Endothelial cell of umbilical vein (primary cell): ENCODE data around the gene PDE1A. TPM values are rescaled to one million over a fixed set of nuclear protein-coding genes. Genes with fewer than 3 reads are reported as not detected.

Source experiments
- BruUV-seq: library from RNA; stranded (reverse); fragments of 400-500 nt; replicated peaks from 2 replicates; lab custom pipeline; 2021; lab: Mats Ljungman, UMichigan
- CTCF ChIA-PET: fragments of 300-600, 350-600 bp; sonication (Branson Sonifier 250); formaldehyde crosslinking; loops from one replicate; lab custom pipeline; 2021; ENCODE audit warnings: antibody characterized with exemption, inconsistent platforms; lab: Charles Lee
- POLR2A ChIA-PET: fragments of 300-600, 350-600 bp; sonication (Branson Sonifier 250); formaldehyde crosslinking; loops from one replicate; lab custom pipeline; 2021; ENCODE audit warnings: antibody characterized with exemption, inconsistent platforms; lab: Charles Lee
- DNase-seq: peaks from one replicate; pipeline ENCODE4 v3.0.0-alpha.2; 2011; ENCODE audit warnings: low read depth, low spot score
- FAIRE-seq: peaks from 2 replicates; lab custom pipeline; 2011; peaks lifted over from hg19 to GRCh38; lab: Jason Lieb, UNC
- H2AFZ ChIP-seq: 2 replicates; pipeline ENCODE4 v1.6.0; 2012; ENCODE audit warnings: low read depth, low read length, control low read depth, inconsistent platforms
- H3K27ac ChIP-seq: 2 replicates; pipeline ENCODE4 v1.5.1; 2011; ENCODE audit warnings: low read depth, mild to moderate bottlenecking, control low read depth, low read length, moderate library complexity; ENCODE audit not compliant: insufficient read depth
- H3K27me3 ChIP-seq, 2 experiments: 2 replicates each; pipeline versions ENCODE4 v1.6.0 to v1.6.1; 2011; ENCODE audit warnings: low read length in 2 of 2, mixed read lengths in 1 of 2; ENCODE audit not compliant: control insufficient read depth in 2 of 2, insufficient read depth in 2 of 2
- H3K36me3 ChIP-seq, 2 experiments: 2 replicates in 1 of 2; 3 replicates in 1 of 2; pipeline ENCODE4 v1.5.1; 2011; ENCODE audit warnings: low read length in 2 of 2, mild to moderate bottlenecking in 1 of 2, moderate library complexity in 1 of 2; ENCODE audit not compliant: control insufficient read depth in 2 of 2, insufficient read depth in 2 of 2; ENCODE audit errors: extremely low read depth in 1 of 2
- H3K4me1 ChIP-seq: 3 replicates; pipeline ENCODE4 v1.5.1; 2011; ENCODE audit warnings: mild to moderate bottlenecking, low read length; ENCODE audit not compliant: control insufficient read depth, insufficient read depth; ENCODE audit errors: extremely low read depth
- H3K4me2 ChIP-seq: 2 replicates; pipeline ENCODE4 v1.6.1; 2011; ENCODE audit warnings: low read length, control low read depth, mixed read lengths; ENCODE audit not compliant: insufficient read depth
- H3K4me3 ChIP-seq, 3 experiments: fragments of 200-600 bp in 1 of 3; sonication (generic), shearing (Covaris generic) in 1 of 3; replicated peaks in 1 of 3; 2 replicates each; pipeline ENCODE4 v1.5.1; 2011 to 2016; ENCODE audit warnings: control low read depth in 3 of 3, low read length in 3 of 3, mild to moderate bottlenecking in 2 of 3, inconsistent platforms in 1 of 3, low read depth in 1 of 3, moderate library complexity in 1 of 3; ENCODE audit not compliant: insufficient read depth in 1 of 3
- H3K79me2 ChIP-seq: 2 replicates; pipeline ENCODE4 v1.6.0; 2012; ENCODE audit warnings: low read length, inconsistent platforms; ENCODE audit not compliant: control insufficient read depth, insufficient read depth
- H3K9ac ChIP-seq: replicated peaks from 2 replicates; pipeline ENCODE3; 2011; ENCODE audit warnings: low read length, control low read depth; ENCODE audit not compliant: insufficient read depth; ENCODE audit errors: extremely low read depth
- H3K9me1 ChIP-seq: replicated peaks from 3 replicates; pipeline ENCODE4 v1.6.0; 2011; ENCODE audit warnings: mild to moderate bottlenecking, low read length; ENCODE audit not compliant: control insufficient read depth, insufficient read depth; ENCODE audit errors: extremely low read depth
- H3K9me3 ChIP-seq: replicated peaks from 2 replicates; pipeline ENCODE4 v1.5.1; 2012; ENCODE audit warnings: low read length, inconsistent platforms; ENCODE audit not compliant: control insufficient read depth, insufficient read depth
- H4K20me1 ChIP-seq: replicated peaks from 2 replicates; pipeline ENCODE3; 2011; ENCODE audit warnings: mild to moderate bottlenecking, low read length; ENCODE audit not compliant: control insufficient read depth, insufficient read depth; ENCODE audit errors: extremely low read depth
- CTCF ChIP-seq, 2 donors: IDR thresholded peaks; 1 replicate in 1 of 2; 2 replicates in 1 of 2; pipeline ENCODE4 v1.5.1; 2011; ENCODE audit warnings: low read length in 2 of 2, mild to moderate bottlenecking in 2 of 2, moderate library complexity in 2 of 2, control low read depth in 1 of 2, inconsistent platforms in 1 of 2, low read depth in 1 of 2; ENCODE audit not compliant: insufficient read depth in 1 of 2; ENCODE audit errors: extremely low read depth in 1 of 2
- EZH2 ChIP-seq: IDR thresholded peaks from 2 replicates; pipeline ENCODE4 v1.6.1; 2012; ENCODE audit warnings: borderline replicate concordance, low read depth, mild to moderate bottlenecking, moderate library complexity, low read length, inconsistent platforms; ENCODE audit not compliant: severe bottlenecking
- GATA2 ChIP-seq: IDR thresholded peaks from 2 replicates; pipeline ENCODE4 v1.7.0; 2011; ENCODE audit warnings: low read depth, mild to moderate bottlenecking, moderate library complexity, mixed read lengths, low read length; ENCODE audit not compliant: insufficient read length, insufficient read depth
- JUN ChIP-seq: IDR thresholded peaks from 2 replicates; pipeline ENCODE4 v1.6.1; 2011; ENCODE audit warnings: borderline replicate concordance, low read depth; ENCODE audit not compliant: insufficient read length, insufficient read depth
- MAX ChIP-seq: IDR thresholded peaks from 2 replicates; pipeline ENCODE4 v1.6.1; 2011; ENCODE audit not compliant: insufficient read depth, insufficient read length
- MYC ChIP-seq: IDR thresholded peaks from one replicate; pipeline ENCODE4 v1.6.1; 2011; ENCODE audit warnings: mild to moderate bottlenecking, low read depth, low read length
- POLR2AphosphoS5 ChIP-seq: IDR thresholded peaks from 2 replicates; pipeline ENCODE4 v1.6.1; 2012; ENCODE audit warnings: low read depth, mild to moderate bottlenecking, control low read depth, low read length, moderate library complexity; ENCODE audit not compliant: insufficient read depth
- dilution Hi-C: fragments of 300-500 bp; cut with MboI; formaldehyde crosslinking; loops from one replicate; pipeline ENCODE4 v1.15.0; 2019; ENCODE audit warnings: low sequenced_read_pairs; ENCODE audit not compliant: extremely low pct_ligation_motif_present
- intact Hi-C: fragments of 100-400 bp; cut with micrococcal nuclease; formaldehyde crosslinking; loops from one replicate; pipeline ENCODE4 v1.10.0; 2022
- polyA plus RNA-seq, 4 experiments: library from polyadenylated mRNA; depleted of rRNA in 3 of 4; stranded (reverse) in 3 of 4; unstranded in 1 of 4; fragments of >200 nt; gene quantifications; 2 replicates each; pipeline versions ENCODE4 v1.2.1 to v1.2.3, GENCODE V29; 2011 to 2012; ENCODE audit warnings: missing spikeins in 1 of 4
- total RNA-seq: library from RNA; stranded (reverse); gene quantifications from 2 replicates; pipeline ENCODE4 v1.2.3, GENCODE V29; 2021

Gene PDE1A
- total and polyA plus RNA-seq, 2 donors (not counting 3 experiments of a cell fraction or from before 2014, with no cell fraction given) = 0.43 to 0.49 TPM

GRCh38 chr2:182302174-182302573 is 124.7 kb downstream of the PDE1A start:
- DNase-seq = no peak
- Histone ChIP-seq H4K20me1 (no peaks in the 10 kb centered on the region), H3K9me3 (no peaks in the 10 kb centered on the region), H3K9me1 (no peaks in the 10 kb centered on the region), H3K36me3 (no peaks in the 10 kb centered on the region), H3K27ac (no peak overlapping the region), H3K9ac (no peak overlapping the region), H3K27me3 (no peaks in the 10 kb centered on the region), H2AFZ (no peak overlapping the region), H3K4me3 (no peak overlapping the region), H3K79me2 (no peaks in the 10 kb centered on the region), H3K4me2 (no peak overlapping the region), H3K4me1 (no peaks in the 10 kb centered on the region)
- intact Hi-C loops = no loop called here
- ChIA-PET POLR2A (no interaction called here), CTCF (interaction anchor here (0.9 kb wide), 1 partner anchor 347 kb away, joined by 6 read pairs; no protein-coding TSS in a partner anchor)
- TF ChIP-seq POLR2AphosphoS5 (no peak), GATA2 (no peak), CTCF (IDR thresholded peaks at IDR 0.05; ENCODE audit: extremely low read depth in 1 of 2, insufficient read depth in 1 of 2, low read depth in 1 of 2, low read length in 2 of 2) (no peak)
- no peak for FAIRE-seq
- dilution Hi-C loops = no loop called here
- BruUV-seq = no TSS peak

DNA sequence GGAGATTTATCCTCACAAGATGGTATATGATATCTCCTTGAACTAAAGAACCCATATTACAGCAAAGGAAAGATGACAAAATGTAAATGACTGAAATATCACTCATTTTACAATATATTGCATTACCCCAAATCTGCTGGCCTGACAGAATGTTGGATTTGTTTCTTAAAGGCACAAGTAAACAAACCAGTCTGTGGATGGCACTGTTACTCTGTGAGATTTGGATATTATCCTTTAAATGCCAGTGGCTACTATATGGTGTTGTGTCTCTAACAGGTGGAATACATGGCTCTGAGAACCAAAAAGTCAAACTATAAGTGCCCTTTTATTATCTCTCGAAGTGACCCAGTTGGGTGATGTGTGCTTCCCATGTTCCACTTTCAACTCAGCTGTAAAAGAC is 125.7 kb downstream of the PDE1A start:
- peak; percentile 57 for FAIRE-seq
- Histone ChIP-seq H4K20me1 (no peaks in the 10 kb centered on the region), H3K9me3 (no peaks in the 10 kb centered on the region), H3K27ac (no peak overlapping the region), H3K4me2 (no peak overlapping the region), H3K36me3 (no peaks in the 10 kb centered on the region), H3K9me1 (no peaks in the 10 kb centered on the region), H3K27me3 (no peaks in the 10 kb centered on the region), H3K9ac (no peak overlapping the region), H3K79me2 (no peaks in the 10 kb centered on the region), H2AFZ (no peak overlapping the region), H3K4me1 (no peaks in the 10 kb centered on the region), H3K4me3 (no peak overlapping the region)
- dilution Hi-C loops (no loop called here), intact Hi-C loops (no loop called here)
- no peak for TF ChIP-seq CTCF (IDR thresholded peaks at IDR 0.05; ENCODE audit: extremely low read depth in 1 of 2, insufficient read depth in 1 of 2, low read depth in 1 of 2, low read length in 2 of 2)
- TF ChIP-seq JUN = no peak
- TF ChIP-seq GATA2 = no peak
- TF ChIP-seq MYC = no peak
- TF ChIP-seq MAX = no peak
- TF ChIP-seq POLR2AphosphoS5 = no peak
- TF ChIP-seq EZH2 = no peak
- peak; percentile 21 for DNase-seq
- POLR2A ChIA-PET = no interaction called here
- CTCF ChIA-PET = interaction anchor here (0.9 kb wide), 1 partner anchor 348 kb away, joined by 6 read pairs; no protein-coding TSS in a partner anchor
- BruUV-seq = no TSS peak
